Omental fat pad (tissue), 4 donors: Measurements from ENCODE around the gene CAMK2N1. TPM values are rescaled to one million over a fixed set of nuclear protein-coding genes. Genes with fewer than 3 reads are reported as not detected.

Source experiments
- ATAC-seq: fragments of 150-250 bp; one replicate; pipeline ENCODE4 v1.9.1; 2016; ENCODE audit warnings: mild to moderate bottlenecking, moderate library complexity; ENCODE audit not compliant: low FRiP score
- DNase-seq: peaks from one replicate; pipeline ENCODE4 v3.0.0-alpha.2; 2019; ENCODE audit warnings: low spot score
- total RNA-seq, 4 donors: library from RNA; depleted of rRNA; stranded (reverse); fragments of >200 nt; gene quantifications; one replicate each; pipeline ENCODE4 v1.1.0, GENCODE V29; 2016
- TF ChIP-seq, protein P1 (sequence below), 3 donors: fragments of 450-650 bp; IDR thresholded peaks; one replicate each; pipeline ENCODE4 v1.5.1; 2016 to 2017; ENCODE audit warnings: antibody characterized with exemption in 3 of 3, mild to moderate bottlenecking in 3 of 3, moderate library complexity in 2 of 3

Gene CAMK2N1
- total RNA-seq, 4 donors from 2014 or later = 4.4 to 6.5 (median 5.4) TPM

DNA sequence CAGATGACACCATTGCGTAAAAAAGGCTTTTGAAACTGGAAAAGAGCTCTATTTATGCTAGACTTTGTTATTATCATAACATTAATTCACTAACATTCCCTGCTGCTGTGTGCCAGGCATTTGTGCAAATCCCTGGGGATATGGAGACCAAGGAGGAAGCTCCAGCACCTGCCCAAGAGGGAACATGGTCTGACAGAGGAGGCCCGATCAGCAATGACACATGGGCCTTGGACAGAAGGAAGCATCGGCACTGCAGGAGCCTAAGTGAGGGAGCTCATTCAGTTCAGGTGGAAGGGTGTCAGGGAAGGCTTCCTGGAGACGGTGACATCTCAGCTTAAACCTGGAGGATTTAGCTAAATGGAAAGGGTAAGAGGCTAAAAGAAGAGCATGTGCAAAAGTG lies 13.9 kb downstream of the CAMK2N1 start:
- TF ChIP-seq, protein P1, sequence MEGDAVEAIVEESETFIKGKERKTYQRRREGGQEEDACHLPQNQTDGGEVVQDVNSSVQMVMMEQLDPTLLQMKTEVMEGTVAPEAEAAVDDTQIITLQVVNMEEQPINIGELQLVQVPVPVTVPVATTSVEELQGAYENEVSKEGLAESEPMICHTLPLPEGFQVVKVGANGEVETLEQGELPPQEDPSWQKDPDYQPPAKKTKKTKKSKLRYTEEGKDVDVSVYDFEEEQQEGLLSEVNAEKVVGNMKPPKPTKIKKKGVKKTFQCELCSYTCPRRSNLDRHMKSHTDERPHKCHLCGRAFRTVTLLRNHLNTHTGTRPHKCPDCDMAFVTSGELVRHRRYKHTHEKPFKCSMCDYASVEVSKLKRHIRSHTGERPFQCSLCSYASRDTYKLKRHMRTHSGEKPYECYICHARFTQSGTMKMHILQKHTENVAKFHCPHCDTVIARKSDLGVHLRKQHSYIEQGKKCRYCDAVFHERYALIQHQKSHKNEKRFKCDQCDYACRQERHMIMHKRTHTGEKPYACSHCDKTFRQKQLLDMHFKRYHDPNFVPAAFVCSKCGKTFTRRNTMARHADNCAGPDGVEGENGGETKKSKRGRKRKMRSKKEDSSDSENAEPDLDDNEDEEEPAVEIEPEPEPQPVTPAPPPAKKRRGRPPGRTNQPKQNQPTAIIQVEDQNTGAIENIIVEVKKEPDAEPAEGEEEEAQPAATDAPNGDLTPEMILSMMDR (IDR thresholded peaks at IDR 0.05) = no peak
- ATAC-seq = no peak
- no peak for DNase-seq

DNA sequence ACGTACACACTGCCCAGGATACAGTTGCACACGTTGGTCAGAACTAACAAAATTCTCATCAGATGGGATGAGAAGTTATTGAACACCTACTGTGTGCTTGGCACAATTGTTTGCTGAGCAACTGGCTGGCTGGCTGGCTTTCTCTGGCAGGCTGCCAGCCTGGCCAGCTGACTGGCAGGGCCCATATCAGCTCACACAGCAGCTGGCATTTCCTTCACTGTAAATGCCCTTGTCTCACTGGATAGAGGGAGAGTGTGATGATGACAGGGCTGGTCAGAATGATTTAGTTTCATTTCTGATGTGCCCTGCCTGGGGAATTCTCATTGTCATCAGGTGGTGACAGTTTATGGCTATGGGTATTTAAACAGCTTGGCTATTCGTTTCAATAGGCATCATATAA lies 15.8 kb downstream of the CAMK2N1 start:
- TF ChIP-seq, protein P1 (IDR thresholded peaks at IDR 0.05) = no peak
- ATAC-seq (no peak), DNase-seq (no peak)

DNA sequence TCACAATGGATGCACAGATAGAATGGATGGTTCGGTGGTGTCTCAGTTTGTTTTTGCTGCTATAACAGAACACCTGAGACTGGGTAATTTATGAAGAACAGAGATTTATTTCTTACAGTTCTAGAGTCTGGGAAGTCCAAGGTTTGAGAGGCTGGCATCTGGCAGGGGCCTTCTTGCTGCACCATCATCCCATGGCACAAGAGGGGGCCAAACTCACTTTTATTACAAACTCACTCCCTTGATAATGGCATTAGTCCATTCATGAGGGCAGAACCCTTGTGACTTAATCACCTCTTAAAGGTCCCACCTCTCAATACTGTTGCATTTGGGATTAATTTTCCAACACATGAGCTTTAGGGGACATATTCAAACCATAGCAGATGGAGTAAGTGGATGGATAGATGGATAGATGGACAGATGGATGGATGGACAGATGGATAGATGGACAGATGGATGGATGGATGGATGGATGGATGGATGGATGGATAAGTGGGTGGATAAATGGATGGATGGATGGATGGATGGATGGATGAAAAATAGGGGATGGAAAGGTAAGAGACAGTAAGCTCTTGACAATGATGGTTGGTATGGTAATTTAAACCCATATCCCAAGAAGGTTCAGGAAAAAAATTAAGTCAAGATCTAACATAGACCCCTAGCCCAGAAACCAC lies 16.5 kb downstream of the CAMK2N1 start:
- TF ChIP-seq, protein P1 (IDR thresholded peaks at IDR 0.05) = no peak
- DNase-seq = no peak
- no peak for ATAC-seq

DNA sequence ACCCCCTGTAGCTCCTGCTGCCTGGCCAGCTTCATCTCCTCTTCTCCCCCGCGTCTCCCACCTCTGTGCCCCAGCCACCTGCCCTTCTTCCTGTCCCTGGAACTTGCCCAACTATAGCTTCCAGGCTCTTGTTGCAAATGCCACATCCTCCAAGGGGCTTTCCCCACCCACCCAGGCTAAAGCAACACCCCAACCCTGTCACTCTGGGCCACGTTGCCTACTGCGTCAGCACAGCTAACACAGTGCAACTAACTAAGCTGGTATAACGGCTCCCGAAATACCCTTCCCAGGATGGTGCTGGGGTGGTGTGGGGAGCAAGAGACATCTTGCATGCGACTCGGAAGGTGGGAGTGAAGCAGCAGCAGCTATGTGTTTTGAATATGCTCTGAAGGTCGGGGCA lies 19.7 kb downstream of the CAMK2N1 start:
- ATAC-seq (peak; percentile 34), DNase-seq (no peak)
- TF ChIP-seq, protein P1 (IDR thresholded peaks at IDR 0.05) = no peak

DNA sequence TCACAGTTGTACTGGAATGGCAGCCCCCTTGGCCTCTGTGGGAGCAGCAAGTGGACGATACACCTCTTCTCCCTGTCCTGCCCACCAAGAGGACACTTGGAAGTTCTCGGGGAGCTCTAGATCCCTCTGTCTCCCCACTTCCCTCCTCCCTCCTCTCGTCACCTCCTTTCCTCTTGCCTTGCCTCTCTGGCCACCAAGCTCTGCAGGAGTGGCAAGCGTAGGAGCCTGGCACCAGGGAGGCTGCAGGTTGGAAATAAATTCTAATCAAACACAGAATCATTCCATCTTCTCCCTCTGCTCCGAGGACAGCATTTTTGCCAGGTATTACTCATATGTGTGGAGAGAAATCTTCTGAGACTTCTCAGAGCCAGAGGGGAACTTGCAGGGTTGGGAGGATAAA lies 20.8 kb downstream of the CAMK2N1 start:
- TF ChIP-seq, protein P1 (IDR thresholded peaks at IDR 0.05) = no peak
- DNase-seq = no peak
- no peak for ATAC-seq

DNA sequence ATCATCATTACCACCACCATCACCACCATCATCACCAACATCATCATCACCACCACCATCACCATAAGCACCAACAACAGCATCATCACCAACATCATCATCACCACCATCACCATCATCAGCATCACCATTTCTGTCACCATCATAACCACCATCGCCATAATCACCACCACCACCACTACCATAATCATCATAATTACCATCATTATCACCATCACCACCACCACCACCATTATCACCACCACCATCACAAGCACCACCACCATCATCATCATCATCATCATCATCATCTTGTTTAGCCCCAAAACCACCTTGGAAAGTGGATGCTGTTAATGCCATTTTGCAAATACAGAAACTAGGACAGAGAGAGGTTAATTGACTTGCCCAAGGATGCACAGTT lies 22.5 kb downstream of the CAMK2N1 start:
- TF ChIP-seq, protein P1 (IDR thresholded peaks at IDR 0.05) = no peak
- ATAC-seq = no peak
- no peak for DNase-seq

DNA sequence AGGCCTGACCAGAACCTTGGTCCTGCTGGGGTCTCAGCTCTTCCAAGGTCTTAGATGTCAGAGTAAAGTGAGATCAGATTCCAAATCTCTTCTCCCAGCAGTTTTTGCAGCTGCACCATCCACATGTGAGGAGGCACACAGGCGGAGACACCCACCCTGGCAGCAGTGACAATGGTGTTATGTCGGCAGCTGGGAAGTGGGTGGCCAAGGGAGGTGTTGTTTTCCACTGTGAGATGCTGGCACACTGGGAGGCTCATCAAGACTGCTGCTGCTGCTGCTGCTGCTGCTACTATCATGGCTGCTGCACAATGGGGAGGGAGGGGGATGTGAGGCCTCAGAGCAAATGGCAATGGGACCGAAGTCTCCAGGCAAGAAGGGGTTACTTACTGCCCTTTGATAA lies 23.6 kb downstream of the CAMK2N1 start:
- ATAC-seq = no peak
- DNase-seq = no peak
- TF ChIP-seq, protein P1 (IDR thresholded peaks at IDR 0.05) = no peak
